ENCODE results near the gene CLEC4M. TPM values are rescaled to one million over a fixed set of nuclear protein-coding genes. Genes with fewer than 3 reads are reported as not detected.

The CLEC4M gene
- total RNA-seq, 4 donors from 2014 or later = not detected

DNA sequence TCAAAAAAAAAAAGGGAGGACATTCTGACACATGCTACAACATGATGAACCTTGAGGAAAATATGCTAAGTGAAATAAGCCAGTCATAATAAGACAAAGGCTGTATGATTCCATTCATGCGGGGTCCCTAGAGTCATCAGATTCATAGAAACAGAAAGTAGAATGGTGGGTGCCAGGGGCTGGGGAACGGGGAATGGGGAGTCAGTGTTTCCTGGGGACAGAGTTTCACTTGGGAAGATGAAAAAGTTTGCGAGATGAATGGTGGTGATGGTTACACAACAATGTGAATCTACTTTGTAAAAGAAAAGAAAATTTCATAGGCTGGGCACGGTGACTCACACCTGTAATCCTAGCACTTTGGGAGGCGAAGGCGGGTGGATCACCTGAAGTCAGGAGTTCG is 25.0 kb upstream of the CLEC4M start:
- Histone ChIP-seq H3K9me3 (no peaks in the 10 kb centered on the region), H3K27me3 (peaks cover 0 to 2% (median 0%) of the 10 kb centered on the region in 3 donors), H3K4me3 (no peak overlapping the region), H3K36me3 (no peaks in the 10 kb centered on the region), H3K4me1 (no peaks in the 10 kb centered on the region), H3K27ac (no peak overlapping the region)
- DNase-seq (no peak), ATAC-seq (no peak)
- no peak for TF ChIP-seq POLR2A (IDR thresholded peaks at IDR 0.05)
- TF ChIP-seq, protein P1, sequence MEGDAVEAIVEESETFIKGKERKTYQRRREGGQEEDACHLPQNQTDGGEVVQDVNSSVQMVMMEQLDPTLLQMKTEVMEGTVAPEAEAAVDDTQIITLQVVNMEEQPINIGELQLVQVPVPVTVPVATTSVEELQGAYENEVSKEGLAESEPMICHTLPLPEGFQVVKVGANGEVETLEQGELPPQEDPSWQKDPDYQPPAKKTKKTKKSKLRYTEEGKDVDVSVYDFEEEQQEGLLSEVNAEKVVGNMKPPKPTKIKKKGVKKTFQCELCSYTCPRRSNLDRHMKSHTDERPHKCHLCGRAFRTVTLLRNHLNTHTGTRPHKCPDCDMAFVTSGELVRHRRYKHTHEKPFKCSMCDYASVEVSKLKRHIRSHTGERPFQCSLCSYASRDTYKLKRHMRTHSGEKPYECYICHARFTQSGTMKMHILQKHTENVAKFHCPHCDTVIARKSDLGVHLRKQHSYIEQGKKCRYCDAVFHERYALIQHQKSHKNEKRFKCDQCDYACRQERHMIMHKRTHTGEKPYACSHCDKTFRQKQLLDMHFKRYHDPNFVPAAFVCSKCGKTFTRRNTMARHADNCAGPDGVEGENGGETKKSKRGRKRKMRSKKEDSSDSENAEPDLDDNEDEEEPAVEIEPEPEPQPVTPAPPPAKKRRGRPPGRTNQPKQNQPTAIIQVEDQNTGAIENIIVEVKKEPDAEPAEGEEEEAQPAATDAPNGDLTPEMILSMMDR (IDR thresholded peaks at IDR 0.05 in 4 of 5, conservative IDR thresholded peaks at IDR 0.05 in 1 of 5) = no peak
- in situ Hi-C loops (cut with MboI; ENCODE audit: low sequenced_read_pairs in 4 of 4) (no loop called here), intact Hi-C loops (cut with DNase I; ENCODE audit: low total_unique reads) (no loop called here)

DNA sequence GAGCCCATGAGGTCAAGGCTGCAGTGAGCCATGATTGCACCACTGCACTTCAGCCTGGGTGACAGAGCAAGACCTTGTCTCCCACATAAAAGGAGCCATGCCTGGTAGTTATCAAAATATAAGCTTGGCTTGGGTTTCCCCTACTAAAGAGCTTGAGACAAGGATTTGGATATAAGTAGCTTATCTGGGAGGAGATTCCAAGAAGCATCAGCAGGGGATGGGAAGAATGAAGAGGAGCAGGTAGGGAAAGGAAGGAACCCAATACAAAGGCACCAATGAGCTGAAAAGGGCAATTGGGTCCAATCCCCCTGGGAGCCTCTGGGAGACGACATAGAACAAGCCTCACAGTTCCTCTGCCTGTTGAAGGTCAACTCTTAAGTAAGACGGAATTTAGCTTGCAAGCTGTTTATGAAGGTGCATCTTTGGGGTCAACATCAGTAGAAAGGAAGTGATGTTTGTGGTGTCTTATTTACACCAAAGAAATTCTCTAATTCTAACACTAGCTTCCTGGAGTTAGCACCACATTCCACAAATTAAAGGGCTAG is 23.8 kb upstream of the CLEC4M start:
- DNase-seq (no peak), ATAC-seq (no peak)
- no peak for TF ChIP-seq POLR2A (IDR thresholded peaks at IDR 0.05)
- TF ChIP-seq, protein P1 (IDR thresholded peaks at IDR 0.05 in 4 of 5, conservative IDR thresholded peaks at IDR 0.05 in 1 of 5) = no peak
- Histone ChIP-seq H3K9me3 (no peaks in the 10 kb centered on the region), H3K27ac (no peak overlapping the region), H3K4me3 (no peak overlapping the region), H3K36me3 (no peaks in the 10 kb centered on the region), H3K27me3 (peaks cover 0 to 2% (median 0%) of the 10 kb centered on the region in 3 donors), H3K4me1 (no peaks in the 10 kb centered on the region)
- in situ Hi-C loops (cut with MboI; ENCODE audit: low sequenced_read_pairs in 4 of 4) = no loop called here
- intact Hi-C loops (cut with DNase I; ENCODE audit: low total_unique reads) = no loop called here

DNA sequence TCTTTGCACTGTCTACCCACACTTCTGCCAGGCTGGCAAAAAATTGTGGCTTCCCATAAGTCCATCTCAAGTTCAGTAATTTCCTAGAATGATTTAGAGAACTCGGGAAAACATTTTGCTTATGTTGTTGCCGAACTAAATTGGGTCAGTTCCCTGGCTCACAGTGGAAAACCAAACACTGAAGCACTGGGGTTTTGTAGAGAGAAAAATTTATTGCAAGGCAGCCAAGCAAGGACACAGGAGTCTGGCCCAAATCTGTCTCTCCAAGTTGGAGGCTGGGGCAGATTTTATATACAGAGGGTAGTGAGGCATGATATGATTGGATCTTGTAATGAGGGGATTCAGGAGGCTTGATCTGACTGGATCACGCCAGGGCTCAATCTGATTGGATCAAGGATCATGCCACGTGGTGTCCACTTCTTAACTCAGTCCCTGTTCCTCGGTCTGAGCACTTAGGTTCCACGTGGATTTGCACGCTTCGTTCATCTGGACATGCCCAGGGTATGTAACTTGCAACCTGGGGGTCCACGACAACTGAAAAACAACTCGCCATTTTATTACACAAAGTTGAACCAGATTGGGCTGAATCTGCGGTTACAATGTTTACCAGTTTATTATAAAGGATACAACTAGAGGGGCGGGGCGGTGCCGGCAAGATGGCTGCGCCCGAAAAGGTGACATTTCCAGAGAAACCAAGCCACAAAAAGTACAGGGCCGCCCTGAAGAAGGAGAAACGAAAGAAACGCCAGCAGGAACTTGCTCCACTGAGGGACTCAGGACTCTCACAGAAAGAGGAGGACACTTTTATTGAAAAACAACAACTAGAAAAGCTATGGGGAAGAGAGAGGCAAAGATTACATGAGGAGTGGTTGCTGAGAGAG is 23.0 kb upstream of the CLEC4M start:
- ATAC-seq (no peak), DNase-seq (no peak)
- H3K27ac ChIP-seq = no peak overlapping the region
- no peak overlapping the region for H3K4me3 ChIP-seq
- H3K4me1 ChIP-seq = no peaks in the 10 kb centered on the region
- in situ Hi-C loops (cut with MboI; ENCODE audit: low sequenced_read_pairs in 4 of 4) (no loop called here), intact Hi-C loops (cut with DNase I; ENCODE audit: low total_unique reads) (no loop called here)
- TF ChIP-seq, protein P1 (IDR thresholded peaks at IDR 0.05 in 4 of 5, conservative IDR thresholded peaks at IDR 0.05 in 1 of 5) = no peak
- no peak for TF ChIP-seq POLR2A (IDR thresholded peaks at IDR 0.05)
- H3K9me3 ChIP-seq = no peaks in the 10 kb centered on the region
- peaks cover 0 to 2% (median 0%) of the 10 kb centered on the region in 3 donors for H3K27me3 ChIP-seq
- no peaks in the 10 kb centered on the region for H3K36me3 ChIP-seq

DNA sequence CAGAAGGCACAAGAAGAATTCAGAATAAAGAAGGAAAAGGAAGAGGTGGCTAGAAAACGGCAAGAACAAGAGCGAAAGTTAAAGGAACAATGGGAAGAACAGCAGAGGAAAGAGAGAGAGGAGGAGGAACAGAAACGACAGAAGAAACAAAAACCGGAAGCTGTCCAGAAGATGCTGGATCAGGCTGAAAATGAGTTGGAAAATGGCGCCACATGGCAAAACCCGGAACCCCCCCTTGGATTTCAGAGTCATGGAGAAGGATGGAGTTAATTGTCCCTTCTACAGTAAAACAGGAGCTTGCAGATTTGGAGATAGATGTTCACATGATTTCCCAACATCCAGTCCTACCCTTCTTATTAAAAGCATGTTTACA is 22.4 kb upstream of the CLEC4M start:
- H3K27ac ChIP-seq = no peak overlapping the region
- ATAC-seq = no peak
- no peaks in the 10 kb centered on the region for H3K9me3 ChIP-seq
- intact Hi-C loops (cut with DNase I; ENCODE audit: low total_unique reads) = no loop called here
- no peaks in the 10 kb centered on the region for H3K36me3 ChIP-seq
- H3K4me1 ChIP-seq = no peaks in the 10 kb centered on the region
- H3K4me3 ChIP-seq = no peak overlapping the region
- in situ Hi-C loops (cut with MboI; ENCODE audit: low sequenced_read_pairs in 4 of 4) = no loop called here
- TF ChIP-seq POLR2A (IDR thresholded peaks at IDR 0.05) = no peak
- TF ChIP-seq, protein P1 (IDR thresholded peaks at IDR 0.05 in 4 of 5, conservative IDR thresholded peaks at IDR 0.05 in 1 of 5) = no peak
- DNase-seq = no peak
- peaks cover 0 to 2% (median 0%) of the 10 kb centered on the region in 3 donors for H3K27me3 ChIP-seq

Data from gastrocnemius medialis (tissue), 4 donors.